Astrocyte of the cerebellum (primary cell): ENCODE results near the gene ZFAND2B.
A peak's percentile ranks its signal among the peaks of the same experiment; 100 is the strongest.
"Not testable (repeated sequence)": the region's sequence is repeated elsewhere in the genome, so short reads cannot be mapped to it uniquely, and the experiment has no call there.

Experiments used
- DNase-seq: peaks from one replicate; pipeline ENCODE4 v3.0.0-alpha.2; 2011; ENCODE audit warnings: low read depth
- H3K4me3 ChIP-seq: 2 replicates; pipeline ENCODE4 v1.5.1; 2011; ENCODE audit warnings: mild to moderate bottlenecking, low read depth, low read length, moderate library complexity
- in situ Hi-C: cut with HindIII; loops from 2 replicates; pipeline ENCODE4 v1.10.0; 2017; ENCODE audit warnings: low sequenced_read_pairs
- TF ChIP-seq, protein P1 (sequence below): IDR thresholded peaks from 2 replicates; pipeline ENCODE4 v1.5.1; 2012; ENCODE audit warnings: low read length, low read depth, moderate library complexity, mild to moderate bottlenecking; ENCODE audit errors: missing control alignments

Gene ZFAND2B

DNA sequence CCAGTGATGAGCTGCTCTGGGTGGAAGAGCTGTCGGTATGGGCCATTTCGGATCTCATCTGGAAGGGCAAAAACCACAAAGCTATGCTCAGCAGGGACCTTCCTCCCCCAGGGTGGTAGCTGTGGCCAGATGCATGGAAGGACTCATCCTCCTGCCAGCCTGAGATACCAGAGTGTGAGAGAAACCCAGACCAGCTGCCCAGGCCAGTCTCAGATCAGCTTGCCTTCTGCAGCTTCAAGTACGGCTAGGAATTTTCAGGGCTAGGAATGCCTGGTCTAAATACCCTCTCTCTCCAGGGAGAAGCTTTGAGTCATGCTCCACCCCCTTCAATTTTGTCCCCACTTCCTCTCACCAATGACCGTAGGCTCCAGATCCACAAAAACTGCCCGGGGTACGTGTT lies 45.1 kb downstream of the ZFAND2B start:
- in situ Hi-C loops = no loop called here
- TF ChIP-seq, protein P1, sequence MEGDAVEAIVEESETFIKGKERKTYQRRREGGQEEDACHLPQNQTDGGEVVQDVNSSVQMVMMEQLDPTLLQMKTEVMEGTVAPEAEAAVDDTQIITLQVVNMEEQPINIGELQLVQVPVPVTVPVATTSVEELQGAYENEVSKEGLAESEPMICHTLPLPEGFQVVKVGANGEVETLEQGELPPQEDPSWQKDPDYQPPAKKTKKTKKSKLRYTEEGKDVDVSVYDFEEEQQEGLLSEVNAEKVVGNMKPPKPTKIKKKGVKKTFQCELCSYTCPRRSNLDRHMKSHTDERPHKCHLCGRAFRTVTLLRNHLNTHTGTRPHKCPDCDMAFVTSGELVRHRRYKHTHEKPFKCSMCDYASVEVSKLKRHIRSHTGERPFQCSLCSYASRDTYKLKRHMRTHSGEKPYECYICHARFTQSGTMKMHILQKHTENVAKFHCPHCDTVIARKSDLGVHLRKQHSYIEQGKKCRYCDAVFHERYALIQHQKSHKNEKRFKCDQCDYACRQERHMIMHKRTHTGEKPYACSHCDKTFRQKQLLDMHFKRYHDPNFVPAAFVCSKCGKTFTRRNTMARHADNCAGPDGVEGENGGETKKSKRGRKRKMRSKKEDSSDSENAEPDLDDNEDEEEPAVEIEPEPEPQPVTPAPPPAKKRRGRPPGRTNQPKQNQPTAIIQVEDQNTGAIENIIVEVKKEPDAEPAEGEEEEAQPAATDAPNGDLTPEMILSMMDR = no peak
- no peak for DNase-seq
- H3K4me3 ChIP-seq = no peak overlapping the region

DNA sequence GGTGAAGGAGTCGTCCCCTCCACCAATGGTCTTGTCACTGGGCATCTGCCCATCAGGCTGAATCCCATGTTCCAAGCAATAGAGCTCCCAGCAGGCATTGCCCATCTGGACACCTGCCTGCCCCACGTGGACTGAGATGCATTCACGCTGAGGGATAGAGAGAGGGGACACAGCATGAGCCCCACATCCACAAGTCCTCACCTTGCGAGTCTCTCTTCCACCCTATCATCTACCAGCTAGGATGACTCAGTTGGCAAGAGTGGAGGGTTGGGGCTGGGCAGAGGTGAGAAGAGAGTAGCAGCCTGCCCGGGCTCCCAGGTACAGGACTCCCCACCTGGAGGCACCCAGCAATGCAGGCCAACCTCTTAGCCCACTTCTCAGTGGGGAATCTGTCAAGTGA lies 45.5 kb downstream of the ZFAND2B start:
- H3K4me3 ChIP-seq = no peak overlapping the region

GRCh38 chr2:219252570-219252899 lies 46.0 kb downstream of the ZFAND2B start:
- in situ Hi-C loops = no loop called here
- peak overlapping the region; percentile 37 for H3K4me3 ChIP-seq
- TF ChIP-seq, protein P1 = no peak
- no peak for DNase-seq

More for the DNA sequence above, 45.5 kb downstream of the ZFAND2B start:
- in situ Hi-C loops = no loop called here
- TF ChIP-seq, protein P1 = no peak
- DNase-seq = no peak

DNA sequence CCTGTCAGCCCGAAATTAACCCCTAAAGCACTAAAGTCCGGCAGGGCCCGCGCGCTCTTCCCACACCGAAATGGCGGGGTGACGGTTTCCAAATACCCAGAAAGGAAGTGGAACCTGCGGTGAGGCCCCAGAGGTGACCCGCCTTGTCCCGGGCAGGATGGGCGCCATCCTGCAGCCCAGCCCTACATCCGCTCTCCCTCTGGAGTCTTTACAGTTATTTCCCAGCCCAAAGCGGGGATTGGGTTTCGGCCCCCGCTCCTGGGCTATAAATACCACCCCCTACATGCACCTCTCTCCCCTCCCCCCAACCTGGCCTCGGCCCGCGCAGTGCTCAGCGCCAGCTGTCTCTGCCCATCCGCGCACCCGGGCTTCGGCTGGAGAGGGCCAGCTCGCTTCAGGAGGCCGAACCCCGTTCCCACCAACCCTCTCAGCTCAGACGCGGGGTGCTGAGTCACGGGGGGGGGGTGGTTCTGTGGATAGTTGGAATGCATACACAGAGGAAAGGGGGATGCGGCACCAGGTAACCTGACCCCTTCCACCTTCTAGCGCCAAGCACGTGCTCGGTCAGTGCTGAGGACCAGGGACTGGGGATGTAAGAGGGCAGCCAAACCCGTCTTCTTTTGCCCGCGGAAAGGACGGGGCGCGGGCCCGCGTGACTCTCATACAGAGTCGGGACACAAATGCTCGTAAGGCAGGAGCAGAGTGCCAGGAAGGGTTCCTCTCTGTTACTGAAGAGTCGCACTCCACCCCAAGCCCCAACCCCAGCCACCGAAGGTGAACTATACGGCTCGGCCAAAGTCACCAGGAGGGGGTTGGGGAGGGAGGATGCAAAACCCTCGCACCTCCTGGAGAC lies 46.5 kb downstream of the ZFAND2B start, which contains the start of gene TUBA4B:
TSS of gene TUBA4B (plus strand) at position 344 of the 853 bp plus-strand sequence. CDS start at position 509, 165 bp downstream.
- in situ Hi-C loops = no loop called here
- TF ChIP-seq, protein P1 = no peak
- no peak for DNase-seq
- peak within 1 kb of the TSS; percentile 37 for H3K4me3 ChIP-seq

DNA sequence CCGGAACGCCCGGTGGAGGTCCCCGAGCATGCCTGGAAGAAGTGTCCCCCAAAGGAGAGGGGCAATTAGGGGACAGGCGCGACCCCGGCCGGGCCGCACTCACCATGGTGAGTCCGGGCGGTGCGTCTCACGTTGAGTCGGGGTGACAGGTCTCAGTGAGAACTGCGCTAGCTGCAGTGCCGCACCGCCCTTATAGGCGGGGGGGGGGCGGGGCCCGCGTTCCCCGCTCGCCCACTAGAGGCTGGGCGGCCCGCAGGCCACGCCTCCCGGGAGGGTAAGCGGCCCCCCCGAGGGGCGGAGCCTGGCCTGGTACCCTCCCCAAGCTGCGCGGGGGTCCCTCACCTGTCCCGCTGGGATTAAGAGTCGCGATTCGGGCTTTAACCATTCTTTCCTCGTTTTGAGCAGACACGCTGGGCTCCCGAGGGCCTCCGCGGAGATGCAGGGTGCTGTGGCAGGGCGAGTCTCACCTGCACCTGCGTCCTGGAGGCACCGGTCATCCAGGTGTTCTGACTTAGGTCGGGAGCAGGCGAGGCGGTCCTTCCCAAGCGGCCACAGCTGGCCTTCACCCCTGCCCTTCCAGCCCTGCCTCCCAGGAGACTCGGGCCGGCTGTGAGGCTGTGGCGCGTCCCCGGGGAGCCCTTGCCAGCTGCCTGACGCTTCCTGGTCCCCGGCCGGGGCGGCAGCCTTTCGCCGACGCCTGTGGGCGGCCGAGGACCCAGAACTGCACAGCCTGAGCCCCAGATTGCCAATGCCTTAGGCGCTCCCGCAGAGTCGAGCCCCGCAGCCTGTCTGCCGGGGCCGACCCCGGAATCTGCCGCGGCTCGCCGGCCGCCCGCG lies 47.4 kb downstream of the ZFAND2B start, which contains the start of gene TUBA4A:
TSS of gene TUBA4A (minus strand) at position 166 of the 837 bp plus-strand sequence. CDS start at position 106, 60 bp downstream.
- peak within 1 kb of the TSS; percentile 37 for H3K4me3 ChIP-seq
- no peak for DNase-seq
- in situ Hi-C loops = no loop called here
- TF ChIP-seq, protein P1 = no peak

- H3K4me3 ChIP-seq = peak overlapping the region; percentile 37
- TF ChIP-seq, protein P1 = no peak
- DNase-seq = no peak
- in situ Hi-C loops = no loop called here
These were observed 48.1 kb downstream of the ZFAND2B start for GRCh38 chr2:219254590-219255201.

GRCh38 chr2:219258942-219259341 lies 52.4 kb downstream of the ZFAND2B start:
- in situ Hi-C loops, DNase-seq, H3K4me3 ChIP-seq: not testable (repeated sequence)
